GM19099 (cell line): ENCODE results near the gene EXOSC2.

ENCODE experiments used
- POLR2A ChIP-seq: IDR thresholded peaks from 3 replicates; pipeline ENCODE4 v1.6.1; 2011; ENCODE audit warnings: low read depth; ENCODE audit not compliant: insufficient read length; ENCODE audit errors: extremely low read depth

EXOSC2 gene

DNA sequence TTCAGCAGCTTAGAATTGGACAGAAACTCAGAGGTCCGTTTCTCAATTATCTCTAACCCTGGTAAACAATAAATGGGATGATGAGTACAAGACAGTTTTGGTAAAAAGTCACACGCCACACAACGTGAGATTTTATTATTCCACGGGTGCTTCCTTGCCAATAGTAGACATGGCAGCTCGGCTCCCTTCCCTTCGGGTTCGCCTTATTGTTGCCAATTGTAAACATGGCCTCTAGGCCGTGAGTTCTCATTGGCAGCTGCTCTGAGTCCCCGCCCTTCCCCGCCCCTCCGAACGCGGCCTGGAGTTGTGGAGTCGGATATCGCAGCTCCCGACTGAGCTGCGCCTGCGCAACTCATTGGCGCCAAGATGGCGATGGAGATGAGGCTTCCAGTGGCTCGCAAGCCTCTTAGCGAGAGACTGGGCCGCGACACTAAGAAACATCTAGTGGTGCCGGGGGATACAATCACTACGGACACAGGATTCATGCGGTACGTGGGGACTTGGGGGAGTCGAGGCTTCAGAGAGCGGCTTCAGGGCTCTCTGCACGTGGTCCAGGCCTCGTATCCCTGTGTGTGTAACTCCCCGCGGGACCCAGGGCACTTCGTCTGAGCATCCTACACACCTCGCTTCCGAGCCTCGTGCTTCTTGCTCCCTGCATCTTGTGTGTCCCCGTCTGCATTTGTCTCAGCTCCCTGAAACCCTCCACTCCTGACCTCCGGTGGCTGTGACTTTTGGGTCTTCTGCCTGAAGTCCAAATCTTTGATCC is at the start of gene EXOSC2:
EXOSC2 (plus strand) TSS at position 355 of the 766 bp plus-strand sequence; CDS start at position 367, 12 bp downstream.
- peak; percentile 97 for TF ChIP-seq POLR2A

DNA sequence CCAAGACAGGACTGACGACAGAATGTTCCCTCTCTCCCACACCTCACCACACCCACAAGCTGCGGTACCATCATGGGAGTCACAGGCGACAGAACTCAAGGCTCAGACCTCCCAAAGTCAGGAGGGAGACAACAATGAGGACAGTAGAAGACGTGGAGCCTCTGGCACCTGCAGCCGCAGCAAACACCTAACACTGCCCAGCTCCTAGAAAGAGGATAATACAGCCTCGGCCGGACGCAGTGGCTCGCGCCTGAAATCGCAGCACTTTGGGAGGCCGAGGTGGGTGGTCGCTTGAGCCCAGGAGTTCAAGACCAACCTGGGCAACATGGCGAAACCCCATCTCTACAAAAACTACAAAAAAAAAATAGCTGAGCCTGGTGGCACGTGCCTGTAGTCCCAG is 42.4 kb upstream of the EXOSC2 start:
- TF ChIP-seq POLR2A = no peak

DNA sequence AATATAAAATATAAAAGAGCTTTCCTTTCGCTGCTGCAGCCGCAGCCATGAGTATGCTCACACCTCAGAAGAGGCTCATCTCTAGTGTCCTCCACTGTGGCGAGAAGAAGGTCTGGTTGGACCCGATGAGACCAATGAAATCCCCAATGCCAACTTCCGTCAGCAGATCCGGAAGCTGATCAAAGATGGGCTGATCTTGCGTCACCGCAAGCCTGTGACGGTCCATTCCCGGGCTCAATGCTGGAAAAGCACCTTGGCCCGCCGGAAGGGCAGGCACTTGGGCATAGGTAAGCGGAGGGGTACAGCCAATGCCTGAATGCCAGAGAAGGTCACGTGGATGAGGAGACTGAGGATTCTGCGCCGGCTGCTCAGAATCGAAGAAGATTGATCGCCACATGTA is 41.8 kb upstream of the EXOSC2 start:
- no peak for TF ChIP-seq POLR2A

- TF ChIP-seq POLR2A = no peak
These were observed 38.7 kb upstream of the EXOSC2 start for GRCh38 chr9:130654879-130655278.

DNA sequence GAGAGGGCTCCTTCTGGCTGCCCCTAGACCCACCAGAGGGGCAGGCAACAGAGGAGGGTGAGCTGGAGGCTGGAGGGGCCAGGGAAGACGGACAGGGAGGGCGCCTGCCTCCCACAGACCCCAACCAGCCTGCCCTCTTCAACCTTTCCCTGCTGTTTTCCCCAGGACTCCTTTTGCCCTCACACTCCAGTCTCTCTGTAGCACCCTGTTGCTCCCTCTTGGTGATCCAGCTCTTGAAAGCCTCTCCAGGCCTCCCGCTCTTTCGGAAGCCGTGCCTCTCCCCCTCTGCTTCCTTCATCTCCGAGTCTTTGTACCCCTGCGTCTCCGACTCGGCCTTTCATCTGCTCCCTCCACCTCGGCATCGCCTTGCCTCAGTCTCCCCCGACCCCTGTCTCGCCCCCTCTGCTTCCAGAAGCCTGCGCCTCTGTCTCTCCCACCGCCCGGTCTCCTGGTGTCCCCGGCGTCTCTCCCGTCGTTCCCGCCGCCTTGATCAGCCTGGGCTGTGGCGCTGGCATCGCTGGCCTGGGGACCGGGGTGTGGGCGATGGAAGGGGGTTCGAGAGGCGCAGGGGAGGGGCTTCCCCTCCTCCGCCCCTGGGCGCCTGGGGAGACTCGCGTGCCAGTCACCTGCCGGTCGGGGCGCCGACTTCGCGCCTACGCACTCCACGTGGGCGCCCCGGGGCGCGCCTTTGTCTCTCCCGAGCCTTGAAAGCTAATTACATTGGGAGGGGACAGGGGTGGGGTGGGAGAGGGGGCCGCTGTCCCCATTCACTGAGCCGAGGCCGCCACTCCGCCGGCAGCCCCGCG is 34.5 kb upstream of the EXOSC2 start:
- no peak for TF ChIP-seq POLR2A

DNA sequence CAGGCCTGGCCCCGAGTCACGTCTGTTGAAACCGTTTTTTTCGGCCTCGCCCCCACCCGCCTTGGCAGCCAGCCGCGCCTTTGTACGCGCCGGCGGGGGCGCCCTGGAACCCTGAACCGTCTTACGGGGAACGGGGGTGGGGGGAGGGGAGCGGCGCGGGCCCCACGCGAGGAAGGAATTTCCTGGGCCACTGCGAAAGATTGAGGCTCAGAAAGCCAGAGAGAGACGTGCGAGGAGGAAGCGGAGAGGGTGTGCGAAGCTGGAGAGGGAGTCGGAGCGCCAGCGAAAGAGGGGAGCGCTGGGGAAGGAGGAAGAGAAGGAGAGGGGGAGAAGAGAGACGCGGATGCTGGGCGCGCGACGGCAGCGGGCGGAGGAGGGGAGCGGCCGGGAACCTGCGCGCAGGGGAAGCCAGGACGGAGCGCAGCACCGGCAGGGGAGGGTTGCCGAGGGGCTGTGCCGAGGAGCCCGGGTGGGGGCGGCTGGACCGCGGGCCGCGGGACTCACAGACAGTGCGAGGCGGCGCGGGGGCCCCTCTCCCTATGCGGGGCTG is 33.8 kb upstream of the EXOSC2 start:
- TF ChIP-seq POLR2A = no peak

DNA sequence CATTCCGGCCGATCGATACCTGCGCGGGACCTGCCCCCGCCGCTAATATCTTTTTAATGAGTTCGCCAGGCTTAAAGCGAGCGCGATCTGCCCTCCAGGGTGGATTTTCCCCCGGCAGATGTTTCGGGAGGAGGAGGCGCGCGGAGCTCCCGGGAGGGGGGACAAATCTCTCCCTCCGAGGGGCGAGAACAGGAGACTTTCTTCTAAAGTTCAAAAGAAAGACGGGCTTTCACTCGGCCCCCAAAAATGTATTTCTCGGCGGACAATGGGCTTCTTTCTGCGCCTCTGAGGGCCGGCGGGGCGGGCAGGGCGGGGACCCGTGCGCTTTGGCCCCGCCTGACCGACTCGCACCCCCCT is 33.3 kb upstream of the EXOSC2 start:
- no peak for TF ChIP-seq POLR2A

DNA sequence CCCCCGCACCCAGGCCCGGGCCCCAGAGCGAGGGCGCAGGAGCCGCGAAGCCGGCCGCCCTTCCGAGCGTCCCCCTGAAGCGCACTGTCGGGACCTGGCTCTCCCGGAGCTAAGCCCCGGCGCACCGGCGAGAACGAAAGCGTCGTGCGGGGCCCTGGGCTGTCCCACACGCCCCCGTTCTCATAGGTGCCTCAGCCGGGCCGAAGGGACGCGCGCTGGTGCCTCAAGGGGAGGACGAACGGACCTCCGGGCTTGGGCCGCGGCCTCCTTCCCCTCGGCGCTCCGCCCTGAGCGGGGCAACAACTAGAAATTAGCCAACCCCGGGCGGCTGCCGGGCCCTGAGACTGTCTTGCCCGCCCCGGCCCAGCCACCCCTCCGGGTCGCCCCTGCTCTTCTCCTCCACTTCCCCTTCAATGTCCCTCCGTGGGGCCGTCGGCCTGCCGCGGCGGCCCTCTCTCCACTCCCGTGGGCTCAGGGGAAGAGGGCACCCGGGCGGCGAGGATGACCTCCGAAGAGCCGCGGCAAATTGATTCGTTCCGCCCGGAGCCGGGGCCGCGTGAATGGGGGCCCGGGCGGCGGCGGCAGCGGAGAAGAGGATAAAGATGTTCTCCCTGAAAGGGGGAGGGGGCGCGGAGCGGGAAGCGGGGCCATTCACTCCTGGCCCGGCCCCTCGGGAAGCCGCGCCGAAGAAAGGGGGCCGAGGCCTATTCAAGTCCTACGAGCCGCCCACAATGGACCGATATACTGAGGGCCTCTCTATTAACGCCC is 32.7 kb upstream of the EXOSC2 start:
- TF ChIP-seq POLR2A = no peak

GRCh38 chr9:130661451-130662098 is 32.0 kb upstream of the EXOSC2 start:
- no peak for TF ChIP-seq POLR2A

DNA sequence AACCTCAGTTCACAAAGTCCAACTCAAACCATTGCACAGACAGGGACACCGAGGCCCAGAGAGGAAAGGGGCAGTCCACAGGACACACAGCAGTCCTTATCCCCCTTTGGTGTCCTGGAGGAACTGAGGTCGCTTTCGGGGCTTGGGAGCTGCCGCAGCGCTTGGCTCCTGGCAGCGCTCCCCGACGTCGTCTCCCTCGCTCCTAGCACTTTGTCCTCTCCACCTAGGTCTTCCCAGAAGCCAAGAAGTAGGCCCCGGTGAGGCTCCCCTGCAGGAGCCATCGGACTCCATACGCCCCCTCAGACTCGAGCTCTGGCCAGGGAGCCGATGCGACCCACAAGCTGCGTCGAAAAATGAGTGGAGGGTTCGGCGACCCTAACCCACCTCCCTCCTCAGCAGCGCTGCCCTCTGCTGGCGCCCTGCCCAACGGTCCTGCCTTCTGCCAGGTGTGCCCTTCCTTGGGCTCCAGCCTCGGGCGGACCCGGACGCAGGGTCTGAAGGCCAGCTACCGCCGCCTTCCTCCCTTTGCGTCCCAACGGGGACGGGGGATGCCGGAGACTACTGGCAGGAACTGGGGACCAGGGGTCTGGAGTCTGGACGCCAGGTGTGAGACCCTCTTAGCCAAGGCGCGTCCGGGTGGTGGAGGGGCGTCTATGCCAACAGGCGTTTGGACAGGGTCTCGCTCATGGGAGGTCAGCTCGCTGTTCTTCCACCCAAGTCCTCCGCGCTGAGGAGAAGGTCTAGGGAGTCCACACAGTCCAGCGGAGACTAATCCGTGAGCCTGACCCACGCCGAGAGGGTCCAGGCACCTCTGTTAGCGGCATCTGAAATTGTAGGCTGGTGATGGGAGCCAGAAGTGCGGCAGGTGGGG is 31.2 kb upstream of the EXOSC2 start:
- no peak for TF ChIP-seq POLR2A

DNA sequence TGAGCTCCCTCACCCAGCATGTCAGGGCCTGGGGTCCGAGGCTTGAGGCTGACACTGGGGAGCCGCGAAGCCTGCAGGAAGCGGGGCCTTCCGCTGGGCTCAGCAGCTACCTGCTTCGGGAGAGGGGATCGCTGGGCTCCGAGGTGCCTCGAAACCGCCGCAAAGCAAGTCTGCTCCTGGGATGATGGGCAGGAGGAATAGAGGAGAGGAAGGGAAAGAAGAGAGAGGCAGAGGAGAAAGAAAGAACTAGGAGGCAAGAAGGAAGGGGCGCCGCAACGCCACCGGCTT is 30.7 kb upstream of the EXOSC2 start:
- TF ChIP-seq POLR2A = no peak

- TF ChIP-seq POLR2A = no peak
These were observed 30.2 kb upstream of the EXOSC2 start for GRCh38 chr9:130663258-130663976.

DNA sequence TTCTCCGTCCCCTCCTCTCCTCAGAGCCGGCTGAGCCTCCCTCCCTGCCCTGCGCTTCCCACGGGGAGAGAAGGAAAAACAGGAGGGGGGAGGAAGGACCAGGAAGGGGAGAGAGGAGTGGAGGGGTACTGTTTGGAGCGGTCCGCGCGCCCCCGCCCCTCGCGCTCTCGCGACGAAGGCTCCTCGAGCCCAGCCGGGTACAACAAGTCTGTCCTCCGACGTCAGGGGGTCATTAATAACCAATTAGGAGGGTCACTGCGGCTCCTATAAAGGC is 29.7 kb upstream of the EXOSC2 start:
- TF ChIP-seq POLR2A = no peak
